Progenitor cell of endocrine pancreas (in vitro differentiated cells): ENCODE results near the gene RAC3. TPM values are rescaled to one million over a fixed set of nuclear protein-coding genes. Genes with fewer than 3 reads are reported as not detected.

Experiments
- DNase-seq: peaks from one replicate; pipeline ENCODE4 v3.0.0; 2021; ENCODE audit warnings: low spot score; ENCODE audit not compliant: unreplicated experiment
- H3K27ac Mint-ChIP-seq: 2 replicates; pipeline ENCODE4 v1.8.0; 2021; ENCODE audit warnings: mild to moderate bottlenecking, moderate library complexity, mixed read lengths
- H3K27me3 Mint-ChIP-seq: 2 replicates; pipeline ENCODE4 v1.8.0; 2021; ENCODE audit warnings: mixed read lengths
- H3K36me3 Mint-ChIP-seq: 2 replicates; pipeline ENCODE4 v1.8.0; 2022; ENCODE audit warnings: mixed read lengths; ENCODE audit not compliant: insufficient read depth
- H3K4me1 Mint-ChIP-seq: 2 replicates; pipeline ENCODE4 v1.8.0; 2021; ENCODE audit warnings: low read depth, mixed read lengths
- H3K4me3 Mint-ChIP-seq: 2 replicates; pipeline ENCODE4 v1.8.0; 2021; ENCODE audit warnings: low read depth, mild to moderate bottlenecking, moderate library complexity, mixed read lengths
- H3K9me3 Mint-ChIP-seq: 2 replicates; pipeline ENCODE4 v1.8.0; 2021; ENCODE audit warnings: low read depth, mixed read lengths
- total RNA-seq: library from RNA; stranded (reverse); gene quantifications from 2 replicates; pipeline ENCODE4 v1.2.1, GENCODE V29; 2021
- TF ChIP-seq, protein P1 (sequence below): fragments of 200-600 bp; sonication (generic); IDR thresholded peaks from one replicate; pipeline ENCODE4 v1.5.0; 2021; ENCODE audit warnings: antibody characterized with exemption, mild to moderate bottlenecking; ENCODE audit not compliant: unreplicated experiment

RAC3 gene
- total RNA-seq, 1 donor from 2014 or later = 25.2 TPM

DNA sequence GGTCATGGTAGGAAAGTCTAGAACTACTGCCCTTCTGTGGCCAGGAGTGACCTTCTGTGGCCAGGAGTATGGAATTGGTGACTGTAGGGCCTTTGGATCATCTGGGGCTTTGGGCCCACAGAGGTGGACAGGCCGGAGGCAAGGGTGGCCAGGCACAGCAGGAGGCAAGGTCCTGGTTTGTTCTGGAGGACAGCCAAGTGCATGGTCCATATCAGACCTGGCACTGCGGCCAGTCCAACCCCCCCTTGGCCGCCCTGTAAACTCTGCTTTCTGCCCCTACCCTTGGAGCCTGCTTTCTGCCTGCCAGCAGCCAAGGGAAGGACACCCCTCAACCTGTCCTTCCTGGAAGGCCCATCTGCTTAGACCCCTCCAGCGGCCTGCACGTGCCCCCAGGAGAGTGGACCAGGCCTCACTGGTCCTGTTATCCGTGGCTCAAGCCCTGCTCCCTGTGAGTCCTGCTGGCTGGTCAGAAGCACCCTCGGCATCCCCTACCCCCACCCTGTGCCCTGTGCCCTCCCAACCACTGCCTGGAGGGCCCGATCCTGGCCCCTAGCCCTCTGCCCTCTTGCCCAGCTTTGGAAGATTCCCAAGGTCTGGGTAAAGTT is 8.3 kb downstream of the RAC3 start:
- Mint-ChIP-seq H3K9me3 (no peaks in the 10 kb centered on the region), H3K27me3 (peaks cover 19% of the 10 kb centered on the region), H3K4me1 (peaks cover 4% of the 10 kb centered on the region), H3K36me3 (peaks cover 7% of the 10 kb centered on the region), H3K4me3 (no peak overlapping the region), H3K27ac (no peak overlapping the region)
- TF ChIP-seq, protein P1, sequence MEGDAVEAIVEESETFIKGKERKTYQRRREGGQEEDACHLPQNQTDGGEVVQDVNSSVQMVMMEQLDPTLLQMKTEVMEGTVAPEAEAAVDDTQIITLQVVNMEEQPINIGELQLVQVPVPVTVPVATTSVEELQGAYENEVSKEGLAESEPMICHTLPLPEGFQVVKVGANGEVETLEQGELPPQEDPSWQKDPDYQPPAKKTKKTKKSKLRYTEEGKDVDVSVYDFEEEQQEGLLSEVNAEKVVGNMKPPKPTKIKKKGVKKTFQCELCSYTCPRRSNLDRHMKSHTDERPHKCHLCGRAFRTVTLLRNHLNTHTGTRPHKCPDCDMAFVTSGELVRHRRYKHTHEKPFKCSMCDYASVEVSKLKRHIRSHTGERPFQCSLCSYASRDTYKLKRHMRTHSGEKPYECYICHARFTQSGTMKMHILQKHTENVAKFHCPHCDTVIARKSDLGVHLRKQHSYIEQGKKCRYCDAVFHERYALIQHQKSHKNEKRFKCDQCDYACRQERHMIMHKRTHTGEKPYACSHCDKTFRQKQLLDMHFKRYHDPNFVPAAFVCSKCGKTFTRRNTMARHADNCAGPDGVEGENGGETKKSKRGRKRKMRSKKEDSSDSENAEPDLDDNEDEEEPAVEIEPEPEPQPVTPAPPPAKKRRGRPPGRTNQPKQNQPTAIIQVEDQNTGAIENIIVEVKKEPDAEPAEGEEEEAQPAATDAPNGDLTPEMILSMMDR = no peak
- DNase-seq = no peak

DNA sequence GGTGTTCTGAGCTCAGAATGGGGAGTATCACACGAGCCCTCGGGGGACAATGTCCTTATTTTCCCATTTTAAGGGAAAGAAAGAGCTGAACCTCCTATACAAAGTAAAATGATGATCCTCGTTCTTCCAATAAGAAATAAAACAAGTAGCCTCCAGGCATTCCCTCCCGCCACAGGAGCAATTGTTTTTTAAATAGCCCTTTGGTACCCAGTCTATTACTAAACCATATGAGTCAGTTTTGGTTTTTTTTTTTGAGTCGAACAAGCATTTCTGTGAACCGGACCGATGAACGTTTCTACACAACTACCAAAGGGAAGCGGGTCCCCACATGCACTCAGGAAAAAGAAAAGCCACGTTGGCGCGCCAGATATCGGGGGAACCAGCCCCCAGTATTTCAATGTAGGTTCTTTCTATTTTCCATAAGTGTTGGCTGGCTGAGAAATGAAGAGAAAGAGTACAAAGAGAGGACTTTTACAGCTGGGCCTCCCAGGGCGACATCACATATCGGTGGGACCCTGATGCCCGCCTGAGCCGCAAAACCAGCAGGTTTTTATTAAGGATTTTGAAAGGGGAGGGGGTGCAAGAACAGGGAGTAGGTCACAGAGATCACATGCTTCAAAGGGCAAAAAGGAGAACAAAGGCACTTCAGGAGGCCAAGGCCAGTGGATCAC is 9.8 kb downstream of the RAC3 start:
- no peak for DNase-seq
- no peak overlapping the region for H3K27ac Mint-ChIP-seq
- H3K9me3 Mint-ChIP-seq = no peaks in the 10 kb centered on the region
- H3K4me1 Mint-ChIP-seq = peaks cover 3% of the 10 kb centered on the region
- no peak overlapping the region for H3K4me3 Mint-ChIP-seq
- peaks cover 13% of the 10 kb centered on the region for H3K27me3 Mint-ChIP-seq
- TF ChIP-seq, protein P1 = no peak
- H3K36me3 Mint-ChIP-seq = no peaks in the 10 kb centered on the region

DNA sequence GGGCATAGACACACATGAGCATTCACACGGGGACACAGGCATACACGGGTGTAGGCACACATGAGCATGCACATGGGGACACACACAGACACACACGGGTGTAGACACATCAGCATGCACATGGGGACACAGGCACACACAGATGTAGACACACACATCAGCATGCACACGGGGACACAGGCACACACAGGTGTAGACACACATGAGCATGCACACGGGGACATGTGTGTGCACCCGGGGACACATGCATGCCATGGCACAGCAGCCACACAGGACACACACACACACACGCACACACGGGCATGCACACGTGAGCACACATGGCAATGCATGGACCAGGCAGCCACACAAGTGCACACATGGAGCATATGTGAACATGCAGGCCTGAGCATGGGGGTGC is 11.2 kb downstream of the RAC3 start:
- H3K27me3 Mint-ChIP-seq = peaks cover 13% of the 10 kb centered on the region
- peaks cover 2% of the 10 kb centered on the region for H3K4me1 Mint-ChIP-seq
- no peak for DNase-seq
- no peak overlapping the region for H3K27ac Mint-ChIP-seq
- TF ChIP-seq, protein P1 = no peak
- no peak overlapping the region for H3K4me3 Mint-ChIP-seq
- H3K36me3 Mint-ChIP-seq = peaks cover 9% of the 10 kb centered on the region
- H3K9me3 Mint-ChIP-seq = no peaks in the 10 kb centered on the region

DNA sequence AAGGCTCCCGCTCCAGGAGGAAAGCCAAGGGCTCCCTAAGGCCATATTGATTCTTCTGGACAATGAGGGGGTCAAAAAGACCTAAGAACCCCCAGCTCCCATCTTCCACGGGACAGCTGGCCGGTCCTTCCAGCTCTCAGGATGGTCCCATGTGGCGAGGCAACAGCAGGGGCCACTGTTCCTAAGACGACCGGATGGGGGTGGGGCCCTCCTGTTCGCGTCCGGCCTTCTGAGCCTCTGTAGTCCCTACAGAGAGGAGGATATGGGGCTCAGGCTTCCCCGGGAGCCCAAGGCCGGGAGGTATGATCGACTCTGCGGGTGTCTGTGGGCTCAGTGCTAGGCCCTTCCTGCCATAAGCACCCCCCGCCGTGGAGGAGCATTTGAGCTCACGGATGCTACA is 12.0 kb downstream of the RAC3 start:
- H3K27me3 Mint-ChIP-seq = peaks cover 13% of the 10 kb centered on the region
- no peak for DNase-seq

DNA sequence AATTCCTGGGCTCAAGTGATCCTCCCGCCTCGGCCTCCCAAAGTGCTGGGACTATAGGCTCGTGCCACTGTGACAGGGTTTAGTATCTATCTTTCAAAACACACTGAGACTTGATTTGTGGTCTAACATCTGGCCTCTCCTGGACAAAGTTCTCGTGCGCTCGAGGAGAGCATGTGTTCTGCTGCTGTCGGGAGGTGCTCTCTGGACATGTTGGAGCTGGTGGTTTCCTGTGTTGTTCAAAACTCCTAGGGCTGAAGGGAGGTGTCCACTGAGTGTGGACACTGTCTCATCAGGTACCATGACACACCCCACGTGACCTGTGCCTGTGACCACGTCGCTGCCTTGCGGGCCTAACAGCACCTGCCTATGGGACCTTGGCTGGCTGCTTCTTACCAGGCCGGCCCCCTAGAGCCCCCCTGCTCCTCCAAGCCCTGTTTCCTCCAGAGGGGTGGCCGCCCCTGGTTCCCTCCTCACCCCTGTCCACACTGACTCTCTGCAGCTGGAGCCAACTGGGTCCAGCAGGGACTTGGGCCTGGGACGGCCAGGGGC is 14.5 kb downstream of the RAC3 start:
- Mint-ChIP-seq H3K36me3 (peaks cover 10% of the 10 kb centered on the region), H3K4me3 (no peak overlapping the region), H3K27ac (no peak overlapping the region), H3K9me3 (no peaks in the 10 kb centered on the region), H3K27me3 (peaks cover 4% of the 10 kb centered on the region), H3K4me1 (peaks cover 6% of the 10 kb centered on the region)
- TF ChIP-seq, protein P1 = no peak
- no peak for DNase-seq

More for the DNA sequence above, 12.0 kb downstream of the RAC3 start:
- Mint-ChIP-seq H3K4me3 (no peak overlapping the region), H3K36me3 (peaks cover 10% of the 10 kb centered on the region), H3K27ac (no peak overlapping the region), H3K9me3 (no peaks in the 10 kb centered on the region), H3K4me1 (no peaks in the 10 kb centered on the region)
- TF ChIP-seq, protein P1 = no peak
